ENCODE data around the gene FNIP1. TPM values are rescaled to one million over a fixed set of nuclear protein-coding genes. Genes with fewer than 3 reads are reported as not detected.

FNIP1 gene
- total RNA-seq, 1 experiment from 2014 or later, result 16.4 TPM

DNA sequence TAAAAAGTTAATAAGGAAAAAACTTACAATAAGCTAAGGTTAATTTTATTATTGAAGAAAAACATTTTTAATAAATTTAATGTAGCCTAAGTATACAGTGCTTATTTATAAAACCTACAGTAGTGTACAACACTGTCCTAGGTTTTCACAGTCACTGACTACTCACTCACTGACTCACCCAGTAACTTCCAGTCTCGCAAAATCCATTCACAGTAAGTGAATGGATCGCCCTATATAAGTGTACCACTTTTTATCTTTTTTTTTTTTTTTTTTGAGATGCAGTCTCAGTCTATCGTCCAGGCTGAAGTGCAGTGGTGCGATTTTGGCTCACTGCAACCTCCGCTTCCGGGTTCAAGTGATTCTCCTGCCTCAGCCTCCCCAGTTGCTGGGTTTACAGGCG lies 47.7 kb downstream of the FNIP1 start:
- ChIA-PET POLR2A (no interaction called here), RAD21 (ENCODE audit: low non-redundant PET in 1 of 2, low total read pairs in 2 of 2, uncharacterized antibody in 2 of 2, unreplicated experiment in 2 of 2) (no interaction called here), CTCF (interaction anchor here (0.8 kb wide), 1 partner anchor 41 kb away, joined by 3 read pairs; no protein-coding TSS in a partner anchor)
- peaks cover 23% of the 10 kb centered on the region for H3K79me2 ChIP-seq (ENCODE audit: insufficient read depth, low read length)
- no peak for TF ChIP-seq SIN3A (IDR thresholded peaks at IDR 0.05; ENCODE audit: low read depth)
- no peak for TF ChIP-seq FOSL1 (IDR thresholded peaks at IDR 0.05; ENCODE audit: low read depth)
- no peak for TF ChIP-seq POLR2A (IDR thresholded peaks at IDR 0.05; ENCODE audit: borderline replicate concordance, extremely low read depth, insufficient read depth, insufficient read length)
- TF ChIP-seq EZH2phosphoT487 (IDR thresholded peaks at IDR 0.05; ENCODE audit: borderline replicate concordance), result no peak
- no peak for TF ChIP-seq SP1 (IDR thresholded peaks at IDR 0.05; ENCODE audit: low read depth)
- TF ChIP-seq ZFX (IDR thresholded peaks at IDR 0.05), result no peak
- no peak for TF ChIP-seq REST (IDR thresholded peaks at IDR 0.05; ENCODE audit: low read depth)
- no peak for TF ChIP-seq RAD21 (IDR thresholded peaks at IDR 0.05; ENCODE audit: low read depth)
- TF ChIP-seq MAX (IDR thresholded peaks at IDR 0.05), result no peak
- TF ChIP-seq EGR1 (IDR thresholded peaks at IDR 0.05; ENCODE audit: low read depth), result no peak
- TF ChIP-seq ZNF274 (IDR thresholded peaks at IDR 0.05; ENCODE audit: low read depth, low read length), result no peak
- no peak for TF ChIP-seq JUND (IDR thresholded peaks at IDR 0.05)
- no peak for TF ChIP-seq ZBTB33 (IDR thresholded peaks at IDR 0.05; ENCODE audit: extremely low read depth, insufficient replicate concordance, low read length)
- TF ChIP-seq TCF7L2 (IDR thresholded peaks at IDR 0.05; ENCODE audit: borderline replicate concordance, extremely low read depth, insufficient read depth, insufficient read length), result no peak
- no peak for TF ChIP-seq POLR2AphosphoS5 (IDR thresholded peaks at IDR 0.05; ENCODE audit: low read depth, low read length)
- no peak for TF ChIP-seq EZH2 (IDR thresholded peaks at IDR 0.05)
- no peak for TF ChIP-seq YY1 (IDR thresholded peaks at IDR 0.05; ENCODE audit: extremely low read depth, insufficient replicate concordance, low read depth, low read length)
- TF ChIP-seq ATF3 (IDR thresholded peaks at IDR 0.05), result no peak
- no peak for TF ChIP-seq SRF (IDR thresholded peaks at IDR 0.05; ENCODE audit: low read depth)
- H3K27me3 ChIP-seq (ENCODE audit: insufficient read depth, low read length), result no peaks in the 10 kb centered on the region
- BruUV-seq (replicated peaks), result no TSS peak
- H3K9me2 ChIP-seq (ENCODE audit: insufficient read depth), result no peaks in the 10 kb centered on the region
- H3K27ac ChIP-seq (ENCODE audit: low read depth, low read length), result no peak overlapping the region
- H4K20me1 ChIP-seq (ENCODE audit: insufficient read depth), result no peaks in the 10 kb centered on the region
- no peak for ATAC-seq
- peaks cover 0 to 5% of the 10 kb centered on the region in 2 experiments; a peak in 1 of 4 replicates for H3K4me1 ChIP-seq (ENCODE audit: control insufficient read depth in 1 of 2, insufficient read depth in 2 of 2, low read length in 2 of 2)
- H3K36me3 ChIP-seq (ENCODE audit: control insufficient read depth in 1 of 2, insufficient read depth in 2 of 2, low read length in 2 of 2), result no peaks in the 10 kb centered on the region; a peak in 1 of 4 replicates
- intact Hi-C loops (cut with micrococcal nuclease), result no loop called here
- DNase-seq (ENCODE audit: low read depth, low spot score), result no peak
- H3K9me3 ChIP-seq (ENCODE audit: control insufficient read depth in 1 of 2, insufficient read depth in 1 of 2, low read depth in 1 of 2, low read length in 2 of 2), result no peaks in the 10 kb centered on the region
- H3K4me3 ChIP-seq (replicated peaks in 1 of 2; ENCODE audit: low read depth in 1 of 2, low read length in 2 of 2), result no peak overlapping the region
- H3K9ac ChIP-seq (ENCODE audit: low read length), result no peak overlapping the region
- H2AFZ ChIP-seq (ENCODE audit: low read depth, low read length, poor library complexity, severe bottlenecking), result no peak overlapping the region
- no peak overlapping the region for H3K4me2 ChIP-seq (ENCODE audit: low read length)

All from HCT116 (cell line).